Psoas muscle (tissue), 8 donors: ENCODE measurements around the gene RABIF. TPM values are rescaled to one million over a fixed set of nuclear protein-coding genes. Genes with fewer than 3 reads are reported as not detected.
"Not testable (repeated sequence)": the region's sequence is repeated elsewhere in the genome, so short reads cannot be mapped to it uniquely, and the experiment has no call there.

Source experiments
- ATAC-seq, 4 donors: fragments of 200-7000 bp; cut with Tn5 transposase; one replicate each; pipeline ENCODE4 v1.9.1; 2020; ENCODE audit warnings: moderate library complexity in 3 of 4, mild to moderate bottlenecking in 2 of 4
- DNase-seq, 2 donors: peaks; one replicate each; pipeline ENCODE4 v3.0.0-alpha.2; 2020
- H3K27ac ChIP-seq: fragments of 200-600 bp; one replicate; pipeline ENCODE4 v1.8.0; 2022
- H3K27me3 ChIP-seq, 3 donors: fragments of 200-600 bp in 1 of 3; one replicate each; pipeline versions ENCODE4 v1.6.1 to v1.8.0; 2013 to 2022; ENCODE audit warnings: low read length in 2 of 3, mild to moderate bottlenecking in 2 of 3, moderate library complexity in 1 of 3; ENCODE audit not compliant: insufficient read depth in 3 of 3
- H3K36me3 ChIP-seq, 2 donors: fragments of 200-600 bp in 1 of 2; one replicate each; pipeline versions ENCODE4 v1.6.1 to v1.8.0; 2013 to 2022; ENCODE audit warnings: low read depth in 1 of 2, mild to moderate bottlenecking in 1 of 2, moderate library complexity in 1 of 2; ENCODE audit not compliant: insufficient read depth in 1 of 2
- H3K4me1 ChIP-seq: fragments of 200-600 bp; one replicate; pipeline ENCODE4 v1.8.0; 2022
- H3K4me3 ChIP-seq: fragments of 200-600 bp; one replicate; pipeline ENCODE4 v1.8.0; 2022; ENCODE audit warnings: mild to moderate bottlenecking
- H3K9me3 ChIP-seq: fragments of 200-600 bp; one replicate; pipeline ENCODE4 v1.8.0; 2022
- WGBS, 3 donors: extraction: QIAGEN DNeasy Blood & Tissue Kit; methylation state at CpG; one replicate each; pipeline versions ENCODE4 v1.1.6 to v1.1.7; 2013; 5-methylcytosine and 5-hydroxymethylcytosine counted together
- intact Hi-C, 2 donors: fragments of 100-400 bp; cut with DNase I; formaldehyde crosslinking; loops; one replicate each; pipeline versions ENCODE4 v1.11.0 to v1.14.2; 2022
- polyA plus RNA-seq, 3 donors: library from polyadenylated mRNA; stranded (reverse); fragments of 200-250 nt; gene quantifications; one replicate each; pipeline ENCODE4 v1.2.3, GENCODE V29; 2013
- total RNA-seq, 4 donors: library from RNA; stranded (reverse); fragmentation: NEBNext Ultra II Directional in 2 of 4; extraction: Animal tissue kit (Norgen Biotek cat#: 25700) in 2 of 4; gene quantifications; one replicate each; pipeline versions ENCODE4 v1.2.1 to v1.2.4, GENCODE V29; 2021 to 2023
- TF ChIP-seq, protein P1 (sequence below): fragments of 200-600 bp; IDR thresholded peaks from one replicate; pipeline ENCODE4 v1.8.0; 2022; ENCODE audit warnings: antibody characterized with exemption
- donor health status: healthy with polysubstance abuse.
- donor health status: DM: no; HTN: no; CAD: no; lungs with moderate emphysema.
- donor health status: Bipolar disorder and iron deficiency.
- donor health status: healthy.
- donor health status: DM: yes; HTN: yes; CAD: no.
- donor health status: DM: no; HTN: no; CAD: no.
- donor health status: DM: no; HTN: no; CAD: no.
- donor health status: DM: yes; HTN: yes; CAD: no.

RABIF gene
- total and polyA plus RNA-seq, 7 donors: 3.6 to 12.1 (median 7.0) TPM

DNA sequence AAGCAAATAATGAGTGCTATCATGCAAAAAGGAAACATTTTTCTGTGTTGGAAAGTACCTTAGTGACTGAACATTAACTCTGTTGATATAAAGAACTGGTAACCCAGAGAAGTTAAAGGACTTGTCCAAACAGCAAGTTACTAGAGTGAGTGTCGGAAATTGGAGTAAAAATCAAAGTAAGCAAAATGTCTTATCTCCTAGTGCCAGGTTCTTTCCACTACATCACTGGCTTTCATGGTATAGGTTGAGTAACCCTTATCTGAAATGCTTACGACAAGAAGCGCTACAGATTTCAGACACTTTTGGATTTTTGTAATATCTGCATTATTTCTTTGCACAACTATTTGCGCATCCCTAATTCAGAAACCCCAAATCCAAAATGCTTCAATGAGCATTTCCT, 16.4 kb upstream of the RABIF start:
- Histone ChIP-seq H3K9me3 (no peaks in the 10 kb centered on the region), H3K36me3 (peaks cover 0 to 93% of the 10 kb centered on the region in 2 donors), H3K27ac (no peak overlapping the region), H3K27me3 (no peaks in the 10 kb centered on the region), H3K4me1 (no peaks in the 10 kb centered on the region), H3K4me3 (no peak overlapping the region)
- TF ChIP-seq, protein P1, sequence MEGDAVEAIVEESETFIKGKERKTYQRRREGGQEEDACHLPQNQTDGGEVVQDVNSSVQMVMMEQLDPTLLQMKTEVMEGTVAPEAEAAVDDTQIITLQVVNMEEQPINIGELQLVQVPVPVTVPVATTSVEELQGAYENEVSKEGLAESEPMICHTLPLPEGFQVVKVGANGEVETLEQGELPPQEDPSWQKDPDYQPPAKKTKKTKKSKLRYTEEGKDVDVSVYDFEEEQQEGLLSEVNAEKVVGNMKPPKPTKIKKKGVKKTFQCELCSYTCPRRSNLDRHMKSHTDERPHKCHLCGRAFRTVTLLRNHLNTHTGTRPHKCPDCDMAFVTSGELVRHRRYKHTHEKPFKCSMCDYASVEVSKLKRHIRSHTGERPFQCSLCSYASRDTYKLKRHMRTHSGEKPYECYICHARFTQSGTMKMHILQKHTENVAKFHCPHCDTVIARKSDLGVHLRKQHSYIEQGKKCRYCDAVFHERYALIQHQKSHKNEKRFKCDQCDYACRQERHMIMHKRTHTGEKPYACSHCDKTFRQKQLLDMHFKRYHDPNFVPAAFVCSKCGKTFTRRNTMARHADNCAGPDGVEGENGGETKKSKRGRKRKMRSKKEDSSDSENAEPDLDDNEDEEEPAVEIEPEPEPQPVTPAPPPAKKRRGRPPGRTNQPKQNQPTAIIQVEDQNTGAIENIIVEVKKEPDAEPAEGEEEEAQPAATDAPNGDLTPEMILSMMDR: no peak
- intact Hi-C loops: no loop called here
- ATAC-seq: no peak
- 72 to 99% (median 74%) methylated on average over 4 of the region's 4 CpGs for WGBS, 3 donors
- no peak for DNase-seq

DNA sequence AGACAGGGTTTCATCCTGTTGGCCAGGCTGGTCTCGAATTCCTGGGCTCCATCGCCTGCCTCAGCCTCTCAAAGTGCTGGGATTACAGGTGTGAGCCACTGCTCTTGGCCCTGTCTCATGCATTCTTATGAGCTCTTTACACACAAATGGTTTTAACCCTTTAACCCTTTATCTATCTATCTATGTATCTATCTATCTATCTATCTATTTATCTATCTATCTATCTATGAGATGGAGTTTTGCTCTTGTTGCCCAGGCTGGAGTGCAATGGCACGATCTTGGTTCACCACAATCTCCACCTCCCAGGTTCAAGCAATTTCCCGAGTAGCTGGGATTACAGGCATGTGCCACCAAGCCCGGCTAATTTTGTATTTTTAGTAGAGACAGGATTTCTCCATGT, 14.9 kb upstream of the RABIF start:
- ATAC-seq, DNase-seq, H3K4me3 ChIP-seq, H3K27ac ChIP-seq, intact Hi-C loops, H3K27me3 ChIP-seq, H3K9me3 ChIP-seq, H3K4me1 ChIP-seq: not testable (repeated sequence)
- peaks cover 0 to 93% of the 10 kb centered on the region in 2 donors for H3K36me3 ChIP-seq
- WGBS, 3 donors: 94 to 95% (median 95%) methylated on average over 5 of the region's 5 CpGs

DNA sequence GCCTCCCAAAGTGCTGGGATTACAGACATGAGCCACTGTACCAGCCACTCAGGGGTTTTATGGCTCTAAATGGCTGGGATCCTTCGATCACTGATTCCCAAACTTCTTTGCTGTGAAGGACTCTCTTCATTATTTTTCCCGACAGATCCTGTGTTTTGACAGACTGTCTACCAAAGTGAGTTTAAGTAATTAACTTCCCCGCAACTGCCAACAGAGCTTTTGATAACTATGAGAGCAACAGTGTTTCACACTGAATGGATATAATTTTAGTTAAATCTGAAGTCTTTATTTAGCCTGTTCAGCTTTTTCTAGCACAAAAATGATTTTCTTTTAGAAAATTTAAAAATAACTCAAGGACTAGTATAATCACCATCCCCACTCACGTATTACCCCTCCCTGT, 12.6 kb upstream of the RABIF start:
- Histone ChIP-seq H3K4me3 (no peak overlapping the region), H3K4me1 (no peaks in the 10 kb centered on the region), H3K9me3 (no peaks in the 10 kb centered on the region), H3K27ac (no peak overlapping the region), H3K27me3 (no peaks in the 10 kb centered on the region), H3K36me3 (peaks cover 0 to 92% of the 10 kb centered on the region in 2 donors)
- intact Hi-C loops: no loop called here
- DNase-seq: no peak
- WGBS, 3 donors: 93 to 95% (median 94%) methylated on average over 4 of the region's 4 CpGs
- TF ChIP-seq, protein P1: no peak
- no peak for ATAC-seq

DNA sequence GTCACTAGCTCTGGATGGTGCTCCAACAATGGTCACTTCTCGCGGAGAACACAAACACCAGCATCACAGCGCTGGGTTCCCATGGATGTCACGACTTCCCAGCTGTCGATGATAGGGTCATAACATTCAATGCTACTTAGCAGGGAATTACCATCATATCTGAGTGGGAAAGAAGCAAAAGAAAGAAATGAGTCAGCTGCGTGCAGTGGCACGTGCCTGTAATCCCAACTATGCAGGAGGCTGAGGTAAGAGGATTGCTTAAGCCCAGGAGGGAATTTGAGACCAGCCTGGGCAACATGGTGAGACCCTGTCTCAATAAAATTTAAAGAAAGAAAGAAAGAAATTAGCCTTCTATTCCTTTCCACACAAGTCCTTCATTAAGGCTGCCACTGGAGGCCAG, 3.6 kb upstream of the RABIF start:
- WGBS, 3 donors: 85 to 89% (median 85%) methylated on average over 7 of the region's 7 CpGs
- Histone ChIP-seq H3K27me3 (no peaks in the 10 kb centered on the region), H3K4me1 (peaks cover 11% of the 10 kb centered on the region), H3K36me3 (peaks cover 23 to 68% of the 10 kb centered on the region in 2 donors), H3K9me3 (no peaks in the 10 kb centered on the region), H3K4me3 (no peak overlapping the region), H3K27ac (no peak overlapping the region)
- DNase-seq (no peak), ATAC-seq (no peak)
- TF ChIP-seq, protein P1: no peak
- intact Hi-C loops: loop anchor here in 1 of 2 donors (5.0 kb wide), 2 partner anchors 35 to 50 kb away; partner anchors contain the start of gene KLHL12

DNA sequence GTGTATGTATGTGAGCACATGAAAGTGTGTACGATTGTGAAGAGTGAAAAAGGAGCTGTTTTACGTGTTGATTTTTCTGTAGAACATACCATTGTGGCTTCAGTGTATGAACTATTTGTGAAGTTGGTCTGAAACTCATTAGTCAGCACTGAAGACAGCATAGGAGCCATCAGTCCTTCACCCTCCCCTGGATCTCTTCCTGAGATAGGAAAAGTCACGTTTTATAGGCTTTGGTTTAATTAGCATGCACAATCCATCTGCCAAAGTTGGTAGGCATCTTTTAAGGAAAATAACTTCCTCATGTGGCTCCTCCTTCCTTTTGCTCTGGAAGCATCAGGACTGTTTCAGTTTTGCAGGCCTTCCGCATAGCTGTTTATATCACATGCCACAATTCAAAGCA, 1.4 kb upstream of the RABIF start:
- intact Hi-C loops: loop anchor here in 1 of 2 donors (5.0 kb wide), 2 partner anchors 37 to 52 kb away; partner anchors contain the start of gene KLHL12
- Histone ChIP-seq H3K36me3 (peaks cover 16 to 48% of the 10 kb centered on the region in 2 donors), H3K4me1 (peaks cover 14% of the 10 kb centered on the region), H3K27ac (no peak overlapping the region), H3K9me3 (no peaks in the 10 kb centered on the region), H3K4me3 (no peak overlapping the region), H3K27me3 (no peaks in the 10 kb centered on the region)
- TF ChIP-seq, protein P1: no peak
- DNase-seq (no peak), ATAC-seq (no peak)
- WGBS, 3 donors: 69 to 77% (median 74%) methylated on average over 4 of the region's 4 CpGs
